Testis (tissue), 2 donors: ENCODE data around the gene LHFPL3.

Experiments
- CTCF ChIP-seq, 3 experiments: fragments of 450-650 bp in 2 of 3; fragments of 200-600 bp in 1 of 3; sonication (generic) in 1 of 3; IDR thresholded peaks; one replicate each; pipeline ENCODE4 v1.5.1; 2016 to 2019; ENCODE audit warnings: antibody characterized with exemption in 3 of 3, mild to moderate bottlenecking in 2 of 3, moderate library complexity in 1 of 3
- POLR2A ChIP-seq: fragments of 450-650 bp; IDR thresholded peaks from one replicate; pipeline ENCODE4 v1.6.1; 2017; ENCODE audit warnings: antibody characterized with exemption, mild to moderate bottlenecking, moderate library complexity

GRCh38 chr7:104358446-104359132, 30.2 kb downstream of the LHFPL3 start:
- no peak for TF ChIP-seq POLR2A
- no peak for TF ChIP-seq CTCF (IDR thresholded peaks at IDR 0.05)
